Measurements from ENCODE around the gene TNS1. TPM values are rescaled to one million over a fixed set of nuclear protein-coding genes. Genes with fewer than 3 reads are reported as not detected.

The TNS1 gene
- total and polyA plus RNA-seq, 10 of the 15 experiments (the other 5 are each of a cell fraction or from before 2014, with no cell fraction given), result 0.05 to 0.44 TPM; not detected in 8

DNA sequence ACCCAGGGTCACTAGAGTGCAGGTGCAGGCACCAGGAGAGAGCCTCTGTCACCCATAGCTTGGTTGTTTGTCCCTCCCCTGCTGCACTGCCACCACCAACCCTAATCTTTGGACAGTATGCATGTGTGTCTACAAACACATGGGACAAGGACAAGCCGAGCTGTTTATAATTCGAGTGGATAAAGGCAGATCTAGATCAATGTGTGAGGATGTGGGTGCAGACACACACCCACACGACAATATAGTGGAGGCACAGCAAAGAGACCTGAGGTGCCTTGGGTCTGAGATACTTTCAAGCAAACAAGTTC lies 199.2 kb downstream of the TNS1 start:
- Histone ChIP-seq H3K9ac (ENCODE audit: control insufficient read depth, insufficient read depth, low read length) (no peak overlapping the region), H3K4me1 (ENCODE audit: control insufficient read depth, insufficient read depth, low read length) (peaks cover 3% of the 10 kb centered on the region), H3K27ac (ENCODE audit: control insufficient read depth, insufficient read depth) (no peak overlapping the region), H3K79me2 (ENCODE audit: control insufficient read depth, insufficient read depth, low read length) (no peaks in the 10 kb centered on the region), H2AFZ (ENCODE audit: control insufficient read depth, low read depth, low read length) (no peak overlapping the region), H4K20me1 (ENCODE audit: control insufficient read depth, insufficient read depth) (no peaks in the 10 kb centered on the region), H3K9me3 (replicated peaks; ENCODE audit: control insufficient read depth, insufficient read depth, low read length) (no peaks in the 10 kb centered on the region), H3K27me3 (replicated peaks in 1 of 2; ENCODE audit: control insufficient read depth in 2 of 2, insufficient read depth in 2 of 2, low read length in 1 of 2) (0 out of 4 replicates have a peak, but pooled peaks cover 0 to 2% of the 10 kb centered on the region in 2 experiments), H3K4me2 (ENCODE audit: control insufficient read depth, insufficient read depth) (no peak overlapping the region), H3K36me3 (ENCODE audit: control insufficient read depth in 2 of 2, insufficient read depth in 2 of 2, low read length in 1 of 2) (no peaks in the 10 kb centered on the region), H3K4me3 (no peak overlapping the region)
- TF ChIP-seq GABPA (IDR thresholded peaks at IDR 0.05; ENCODE audit: low read depth), result no peak
- TF ChIP-seq, protein P1, sequence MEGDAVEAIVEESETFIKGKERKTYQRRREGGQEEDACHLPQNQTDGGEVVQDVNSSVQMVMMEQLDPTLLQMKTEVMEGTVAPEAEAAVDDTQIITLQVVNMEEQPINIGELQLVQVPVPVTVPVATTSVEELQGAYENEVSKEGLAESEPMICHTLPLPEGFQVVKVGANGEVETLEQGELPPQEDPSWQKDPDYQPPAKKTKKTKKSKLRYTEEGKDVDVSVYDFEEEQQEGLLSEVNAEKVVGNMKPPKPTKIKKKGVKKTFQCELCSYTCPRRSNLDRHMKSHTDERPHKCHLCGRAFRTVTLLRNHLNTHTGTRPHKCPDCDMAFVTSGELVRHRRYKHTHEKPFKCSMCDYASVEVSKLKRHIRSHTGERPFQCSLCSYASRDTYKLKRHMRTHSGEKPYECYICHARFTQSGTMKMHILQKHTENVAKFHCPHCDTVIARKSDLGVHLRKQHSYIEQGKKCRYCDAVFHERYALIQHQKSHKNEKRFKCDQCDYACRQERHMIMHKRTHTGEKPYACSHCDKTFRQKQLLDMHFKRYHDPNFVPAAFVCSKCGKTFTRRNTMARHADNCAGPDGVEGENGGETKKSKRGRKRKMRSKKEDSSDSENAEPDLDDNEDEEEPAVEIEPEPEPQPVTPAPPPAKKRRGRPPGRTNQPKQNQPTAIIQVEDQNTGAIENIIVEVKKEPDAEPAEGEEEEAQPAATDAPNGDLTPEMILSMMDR (IDR thresholded peaks at IDR 0.05 in 2 of 3, conservative IDR thresholded peaks at IDR 0.05 in 1 of 3; ENCODE audit: control insufficient read depth in 2 of 3, extremely low read depth in 1 of 3, insufficient read depth in 1 of 3, low read depth in 3 of 3, low read length in 3 of 3), result no peak
- TF ChIP-seq TAF1 (IDR thresholded peaks at IDR 0.05; ENCODE audit: borderline replicate concordance, low read depth, low read length), result no peak
- TF ChIP-seq ZNF384 (IDR thresholded peaks at IDR 0.05; ENCODE audit: borderline replicate concordance, low read depth, low read length), result no peak
- no peak for TF ChIP-seq JUND (IDR thresholded peaks at IDR 0.05; ENCODE audit: low read depth, low read length)
- no peak for TF ChIP-seq CEBPB (IDR thresholded peaks at IDR 0.05; ENCODE audit: borderline replicate concordance in 1 of 2, low read depth in 2 of 2, low read length in 2 of 2)
- no peak for TF ChIP-seq HSF1 (IDR thresholded peaks at IDR 0.05; ENCODE audit: low read depth, low read length)
- no peak for TF ChIP-seq BMI1 (IDR thresholded peaks at IDR 0.05; ENCODE audit: borderline replicate concordance)
- TF ChIP-seq CBFB (IDR thresholded peaks at IDR 0.05; ENCODE audit: low read depth), result no peak
- BruUV-seq (replicated peaks), result no TSS peak
- ChIA-PET SMC1A (ENCODE audit: uncharacterized antibody, unreplicated experiment) (interaction anchor here (0.6 to 1.5 kb wide), 2 partner anchors 14 to 32 kb away, joined by 3 to 4 read pairs; no protein-coding TSS in a partner anchor), RAD21 (ENCODE audit: unreplicated experiment) (no interaction called here), CTCF (interaction anchor here (1.6 kb wide), 1 partner anchor 13 kb away, joined by 3 read pairs; no protein-coding TSS in a partner anchor), POLR2A (no interaction called here)
- intact Hi-C loops (cut with micrococcal nuclease; ENCODE audit: unreplicated experiment), result no loop called here
- no peak for ATAC-seq
- WGBS (ENCODE audit: insufficient coverage, insufficient replicate concordance, low lambda C conversion rate, missing lambda C conversion rate), result 22% methylated on average over 3 of the region's 3 CpGs
- no peak for FAIRE-seq
- DNase-seq (ENCODE audit: low read depth, low spot score), result no peak
- in situ Hi-C loops (cut with MboI), result no loop called here
